Measurements from ENCODE around the gene SYNE2. TPM values are rescaled to one million over a fixed set of nuclear protein-coding genes. Genes with fewer than 3 reads are reported as not detected.

SYNE2 gene
- total RNA-seq, 1 experiment from 2014 or later: 94.2 TPM

DNA sequence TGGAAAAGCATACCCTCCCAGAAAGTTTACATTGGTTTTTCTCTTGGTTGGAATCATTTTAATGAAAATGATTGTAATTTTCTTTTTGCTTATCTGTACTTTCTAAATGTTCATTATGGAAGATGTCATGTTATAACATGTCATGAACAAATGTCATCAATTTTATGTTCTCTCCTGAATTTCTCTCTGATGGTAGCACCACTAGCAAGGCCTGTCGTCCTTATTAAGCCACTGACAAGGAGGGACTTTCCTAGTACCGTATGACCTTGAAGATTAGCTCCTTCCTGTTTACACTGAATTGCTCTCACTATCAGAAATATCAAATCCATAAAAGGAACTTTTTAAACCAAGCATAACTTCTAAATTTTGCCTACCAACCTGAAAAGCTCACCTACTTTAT lies 342.4 kb downstream of the SYNE2 start:
- Histone ChIP-seq H3K79me2 (ENCODE audit: low read depth) (no peaks in the 10 kb centered on the region), H3K36me3 (ENCODE audit: low read depth) (no peaks in the 10 kb centered on the region), H3K4me2 (no peak overlapping the region), H4K20me1 (ENCODE audit: insufficient read depth) (no peaks in the 10 kb centered on the region), H3K9me3 (ENCODE audit: insufficient read depth, low read depth) (no peaks in the 10 kb centered on the region), H2AFZ (no peak overlapping the region), H3K4me1 (replicated peaks; ENCODE audit: insufficient read depth) (peaks cover 13% of the 10 kb centered on the region), H3K9me2 (ENCODE audit: insufficient read depth) (no peaks in the 10 kb centered on the region), H3F3A (ENCODE audit: insufficient read depth, low read depth) (no peaks in the 10 kb centered on the region), H3K27ac (no peak overlapping the region), H3K4me3 (no peak overlapping the region), H3K27me3 (ENCODE audit: insufficient read depth, low read depth) (no peaks in the 10 kb centered on the region)
- no peak for TF ChIP-seq EZH2 (IDR thresholded peaks at IDR 0.05; ENCODE audit: low read depth)
- TF ChIP-seq, protein P1, sequence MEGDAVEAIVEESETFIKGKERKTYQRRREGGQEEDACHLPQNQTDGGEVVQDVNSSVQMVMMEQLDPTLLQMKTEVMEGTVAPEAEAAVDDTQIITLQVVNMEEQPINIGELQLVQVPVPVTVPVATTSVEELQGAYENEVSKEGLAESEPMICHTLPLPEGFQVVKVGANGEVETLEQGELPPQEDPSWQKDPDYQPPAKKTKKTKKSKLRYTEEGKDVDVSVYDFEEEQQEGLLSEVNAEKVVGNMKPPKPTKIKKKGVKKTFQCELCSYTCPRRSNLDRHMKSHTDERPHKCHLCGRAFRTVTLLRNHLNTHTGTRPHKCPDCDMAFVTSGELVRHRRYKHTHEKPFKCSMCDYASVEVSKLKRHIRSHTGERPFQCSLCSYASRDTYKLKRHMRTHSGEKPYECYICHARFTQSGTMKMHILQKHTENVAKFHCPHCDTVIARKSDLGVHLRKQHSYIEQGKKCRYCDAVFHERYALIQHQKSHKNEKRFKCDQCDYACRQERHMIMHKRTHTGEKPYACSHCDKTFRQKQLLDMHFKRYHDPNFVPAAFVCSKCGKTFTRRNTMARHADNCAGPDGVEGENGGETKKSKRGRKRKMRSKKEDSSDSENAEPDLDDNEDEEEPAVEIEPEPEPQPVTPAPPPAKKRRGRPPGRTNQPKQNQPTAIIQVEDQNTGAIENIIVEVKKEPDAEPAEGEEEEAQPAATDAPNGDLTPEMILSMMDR (conservative IDR thresholded peaks at IDR 0.05): no peak
- intact Hi-C loops (cut with micrococcal nuclease; ENCODE audit: unreplicated experiment): no loop called here
- no TSS peak for BruUV-seq (replicated peaks)
- DNase-seq: no peak
- ChIA-PET POLR2A (ENCODE audit: unreplicated experiment) (no interaction called here), CTCF (interaction anchor here (0.5 kb wide), 1 partner anchor 377 kb away, joined by 3 read pairs; no protein-coding TSS in a partner anchor)

DNA sequence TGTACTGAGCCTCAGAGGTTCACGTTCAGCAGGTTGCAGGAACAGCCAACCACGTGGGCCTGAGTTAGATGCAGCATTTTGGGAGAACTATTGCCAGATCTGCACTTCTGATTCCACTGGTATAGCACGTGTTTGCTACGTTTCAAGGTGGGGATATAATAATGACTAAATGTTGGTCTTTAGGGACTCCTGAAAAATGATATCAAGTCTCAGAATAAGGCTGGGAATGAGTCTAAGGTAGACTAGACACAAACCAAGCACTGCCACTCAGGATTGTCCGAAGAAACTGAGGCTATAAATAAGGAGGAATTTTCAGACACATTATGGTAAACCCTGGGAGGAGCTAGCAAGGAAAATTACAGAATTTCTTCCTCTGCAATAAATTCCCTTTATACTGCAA lies 343.3 kb downstream of the SYNE2 start:
- Histone ChIP-seq H3K4me2 (no peak overlapping the region), H3K27ac (no peak overlapping the region), H3K27me3 (ENCODE audit: insufficient read depth, low read depth) (no peaks in the 10 kb centered on the region), H3K4me3 (no peak overlapping the region), H3K79me2 (ENCODE audit: low read depth) (no peaks in the 10 kb centered on the region), H3K4me1 (replicated peaks; ENCODE audit: insufficient read depth) (peaks cover 13% of the 10 kb centered on the region), H3K36me3 (ENCODE audit: low read depth) (no peaks in the 10 kb centered on the region), H4K20me1 (ENCODE audit: insufficient read depth) (no peaks in the 10 kb centered on the region), H3K9me3 (ENCODE audit: insufficient read depth, low read depth) (no peaks in the 10 kb centered on the region), H2AFZ (no peak overlapping the region), H3F3A (ENCODE audit: insufficient read depth, low read depth) (no peaks in the 10 kb centered on the region), H3K9me2 (ENCODE audit: insufficient read depth) (no peaks in the 10 kb centered on the region)
- intact Hi-C loops (cut with micrococcal nuclease; ENCODE audit: unreplicated experiment): no loop called here
- ChIA-PET POLR2A (ENCODE audit: unreplicated experiment) (no interaction called here), CTCF (no interaction called here)
- TF ChIP-seq EZH2 (IDR thresholded peaks at IDR 0.05; ENCODE audit: low read depth): no peak
- TF ChIP-seq, protein P1 (conservative IDR thresholded peaks at IDR 0.05): no peak
- DNase-seq: no peak
- no TSS peak for BruUV-seq (replicated peaks)

DNA sequence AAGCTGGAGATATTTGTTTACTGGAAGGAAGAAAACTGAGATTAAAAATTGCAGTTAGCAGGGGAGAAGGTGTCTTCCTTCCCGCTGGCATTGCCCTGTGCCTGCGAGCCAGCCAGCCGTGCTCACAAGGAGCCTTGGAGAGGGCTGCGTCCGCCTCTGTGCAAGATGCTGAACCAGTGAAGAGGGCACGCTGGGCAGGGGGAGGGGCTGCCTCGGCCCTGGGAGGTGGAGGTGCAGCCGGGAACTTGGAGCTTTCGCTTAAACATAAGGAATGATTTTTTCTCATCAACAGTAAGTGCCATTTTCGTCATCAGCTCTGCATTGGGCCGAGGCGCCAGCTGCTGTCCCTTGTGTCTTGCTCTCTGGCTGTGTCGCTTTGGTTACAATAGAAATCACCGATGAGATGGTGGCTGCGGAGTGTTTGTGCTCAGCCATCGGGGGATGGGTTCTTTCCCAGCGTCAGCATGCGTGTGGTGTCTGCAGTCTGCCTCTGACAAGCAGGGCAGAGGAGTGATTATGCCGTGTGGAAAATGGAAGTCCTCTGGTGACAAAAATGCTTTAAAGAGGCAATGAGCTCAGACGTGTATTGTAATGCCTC lies 344.1 kb downstream of the SYNE2 start:
- H3K4me1 ChIP-seq (replicated peaks; ENCODE audit: insufficient read depth): peaks cover 13% of the 10 kb centered on the region

More for the DNA sequence above, 344.1 kb downstream of the SYNE2 start:
- Histone ChIP-seq H3K79me2 (ENCODE audit: low read depth) (no peaks in the 10 kb centered on the region), H3K36me3 (ENCODE audit: low read depth) (no peaks in the 10 kb centered on the region), H3K9me2 (ENCODE audit: insufficient read depth) (no peaks in the 10 kb centered on the region), H3K27ac (no peak overlapping the region), H4K20me1 (ENCODE audit: insufficient read depth) (no peaks in the 10 kb centered on the region), H2AFZ (no peak overlapping the region), H3K27me3 (ENCODE audit: insufficient read depth, low read depth) (no peaks in the 10 kb centered on the region), H3K4me2 (no peak overlapping the region), H3F3A (ENCODE audit: insufficient read depth, low read depth) (no peaks in the 10 kb centered on the region), H3K4me3 (no peak overlapping the region), H3K9me3 (ENCODE audit: insufficient read depth, low read depth) (no peaks in the 10 kb centered on the region)
- no TSS peak for BruUV-seq (replicated peaks)
- TF ChIP-seq, protein P1 (conservative IDR thresholded peaks at IDR 0.05): no peak
- no peak for TF ChIP-seq EZH2 (IDR thresholded peaks at IDR 0.05; ENCODE audit: low read depth)
- POLR2A ChIA-PET (ENCODE audit: unreplicated experiment): no interaction called here
- CTCF ChIA-PET: no interaction called here
- DNase-seq: no peak
- intact Hi-C loops (cut with micrococcal nuclease; ENCODE audit: unreplicated experiment): no loop called here

All from PC-9 (cell line).